Measurements from ENCODE around the gene TRIO.

GRCh38 chr5:14112998-14113652, 30.0 kb upstream of the TRIO start:
- no peak for TF ChIP-seq CTCF (conservative IDR thresholded peaks at IDR 0.05 in 1 of 2, IDR thresholded peaks at IDR 0.05 in 1 of 2; ENCODE audit: low read depth in 1 of 2, low read length in 2 of 2)
- no peak for TF ChIP-seq EZH2 (IDR thresholded peaks at IDR 0.05; ENCODE audit: low read length, missing control alignments)
